Prostate gland (tissue), 2 donors: ENCODE data around the gene ATP2C2. TPM values are rescaled to one million over a fixed set of nuclear protein-coding genes. Genes with fewer than 3 reads are reported as not detected.
A peak's percentile ranks its signal among the peaks of the same experiment; 100 is the strongest.

Experiments used
- DNase-seq: peaks from one replicate; pipeline ENCODE4 v3.0.0-alpha.2; 2019; ENCODE audit warnings: low spot score
- H3K27ac ChIP-seq, 2 donors: fragments of 200-600 bp; sonication (generic); 2 replicates each; pipeline ENCODE4 v1.5.1; 2017 to 2019
- H3K27me3 ChIP-seq: fragments of 200-600 bp; sonication (generic); replicated peaks from 2 replicates; pipeline ENCODE4 v1.5.1; 2019; ENCODE audit not compliant: insufficient read depth
- H3K36me3 ChIP-seq, 2 donors: fragments of 200-600 bp; sonication (generic); 1 replicate in 1 of 2; 2 replicates in 1 of 2; pipeline versions ENCODE4 v1.5.1 to v1.8.1; 2017 to 2019
- H3K4me1 ChIP-seq: fragments of 200-600 bp; sonication (generic); replicated peaks from 2 replicates; pipeline ENCODE4 v1.5.1; 2019
- H3K4me3 ChIP-seq, 2 donors: fragments of 200-600 bp; sonication (generic); 2 replicates each; pipeline ENCODE4 v1.5.1; 2017 to 2019
- H3K9me3 ChIP-seq: fragments of 200-600 bp; sonication (generic); 2 replicates; pipeline ENCODE4 v1.5.1; 2017
- POLR2A ChIP-seq: fragments of 450-650 bp; IDR thresholded peaks from one replicate; pipeline ENCODE4 v1.6.1; 2016; ENCODE audit warnings: antibody characterized with exemption, mild to moderate bottlenecking
- POLR2AphosphoS5 ChIP-seq: sonication (generic); formaldehyde crosslinking; IDR thresholded peaks from one replicate; pipeline ENCODE4 v1.6.1; 2017; ENCODE audit warnings: antibody characterized with exemption
- WGBS: methylation state at CpG from one replicate; pipeline ENCODE4 v1.1.5; 2018; 5-methylcytosine and 5-hydroxymethylcytosine counted together
- intact Hi-C: fragments of 100-400 bp; cut with DNase I; formaldehyde crosslinking; loops from one replicate; pipeline ENCODE4 v1.14.2; 2022
- total RNA-seq, 2 donors: library from RNA; depleted of rRNA; stranded (reverse); fragments of >200 nt; gene quantifications; one replicate each; pipeline ENCODE4 v1.1.0, GENCODE V29; 2016
- TF ChIP-seq, protein P1 (sequence below), 4 experiments: fragments of 200-600 bp in 2 of 4; fragments of 450-650 bp in 2 of 4; sonication (generic) in 2 of 4; IDR thresholded peaks; 1 replicate in 3 of 4; 2 replicates in 1 of 4; pipeline ENCODE4 v1.5.1; 2016 to 2019; ENCODE audit warnings: antibody characterized with exemption in 4 of 4, mild to moderate bottlenecking in 2 of 4, moderate library complexity in 2 of 4

Gene ATP2C2
- total RNA-seq, 2 donors from 2014 or later: 43.7 to 56.1 TPM

DNA sequence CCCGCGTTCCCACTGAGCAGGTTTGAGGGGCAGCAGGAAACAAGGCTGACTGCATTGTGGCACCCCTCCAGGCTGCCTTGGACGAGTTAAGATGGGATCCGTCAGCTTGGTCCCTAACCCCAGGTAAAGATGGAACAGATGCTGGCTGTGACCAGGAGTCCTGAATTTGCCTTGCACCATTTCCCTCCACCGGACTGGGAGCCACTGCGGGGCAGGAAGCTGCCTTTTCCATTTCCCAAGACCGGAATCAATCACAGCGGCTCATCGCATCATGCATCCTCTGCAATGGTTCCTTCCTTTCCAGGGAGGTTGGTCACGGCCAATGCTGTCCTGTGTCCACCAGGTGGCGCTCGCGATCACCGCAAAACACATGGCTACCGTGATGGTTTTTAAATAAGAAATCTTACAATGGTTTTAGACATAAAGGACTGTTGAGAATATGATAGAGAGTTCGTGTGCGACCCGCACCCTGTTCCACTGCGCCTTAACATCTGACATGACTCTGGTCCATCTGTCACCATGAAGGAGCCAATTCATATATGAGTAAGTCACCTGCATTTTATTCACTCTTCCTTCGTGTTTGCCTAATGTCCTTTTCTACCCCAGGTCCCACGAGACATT is 143.0 kb downstream of the ATP2C2 start:
- intact Hi-C loops: loop anchor here (1.0 to 10.0 kb wide), 3 partner anchors 111 to 444 kb away; no protein-coding TSS in a partner anchor
- H3K9me3 ChIP-seq: no peaks in the 10 kb centered on the region
- peak; percentile 75 for DNase-seq
- no peak overlapping the region for H3K4me3 ChIP-seq
- no peaks in the 10 kb centered on the region for H3K27me3 ChIP-seq
- H3K36me3 ChIP-seq: no peaks in the 10 kb centered on the region
- no peak overlapping the region for H3K27ac ChIP-seq
- 10% methylated on average over 21 of the region's 21 CpGs for WGBS
- no peaks in the 10 kb centered on the region for H3K4me1 ChIP-seq
- TF ChIP-seq POLR2A (no peak), POLR2AphosphoS5 (peak; percentile 84)
- TF ChIP-seq, protein P1, sequence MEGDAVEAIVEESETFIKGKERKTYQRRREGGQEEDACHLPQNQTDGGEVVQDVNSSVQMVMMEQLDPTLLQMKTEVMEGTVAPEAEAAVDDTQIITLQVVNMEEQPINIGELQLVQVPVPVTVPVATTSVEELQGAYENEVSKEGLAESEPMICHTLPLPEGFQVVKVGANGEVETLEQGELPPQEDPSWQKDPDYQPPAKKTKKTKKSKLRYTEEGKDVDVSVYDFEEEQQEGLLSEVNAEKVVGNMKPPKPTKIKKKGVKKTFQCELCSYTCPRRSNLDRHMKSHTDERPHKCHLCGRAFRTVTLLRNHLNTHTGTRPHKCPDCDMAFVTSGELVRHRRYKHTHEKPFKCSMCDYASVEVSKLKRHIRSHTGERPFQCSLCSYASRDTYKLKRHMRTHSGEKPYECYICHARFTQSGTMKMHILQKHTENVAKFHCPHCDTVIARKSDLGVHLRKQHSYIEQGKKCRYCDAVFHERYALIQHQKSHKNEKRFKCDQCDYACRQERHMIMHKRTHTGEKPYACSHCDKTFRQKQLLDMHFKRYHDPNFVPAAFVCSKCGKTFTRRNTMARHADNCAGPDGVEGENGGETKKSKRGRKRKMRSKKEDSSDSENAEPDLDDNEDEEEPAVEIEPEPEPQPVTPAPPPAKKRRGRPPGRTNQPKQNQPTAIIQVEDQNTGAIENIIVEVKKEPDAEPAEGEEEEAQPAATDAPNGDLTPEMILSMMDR (IDR thresholded peaks at IDR 0.05): peak; percentile 89 to 99 (median 96)

DNA sequence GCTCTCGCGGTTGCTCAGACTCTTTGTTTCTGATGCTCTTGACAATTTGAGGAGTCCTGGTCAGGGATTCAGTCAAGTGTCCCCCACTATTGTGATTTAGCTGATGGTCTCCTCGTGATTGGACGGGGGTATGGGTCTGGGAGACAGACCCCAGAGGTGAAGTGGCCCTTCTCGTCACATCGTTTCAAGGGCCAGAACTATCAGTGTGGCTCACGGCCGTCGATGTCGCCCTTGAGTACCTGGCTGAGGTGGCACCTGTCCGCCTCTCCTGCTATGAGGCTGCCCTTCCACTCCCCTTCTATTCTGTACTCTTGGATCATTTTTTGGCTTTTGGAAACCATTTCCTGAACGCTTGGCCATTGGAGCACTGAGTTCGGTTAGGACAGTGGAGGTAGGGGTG is 143.5 kb downstream of the ATP2C2 start:
- intact Hi-C loops: loop anchor here (1.0 to 10.0 kb wide), 3 partner anchors 110 to 443 kb away; no protein-coding TSS in a partner anchor
- Histone ChIP-seq H3K9me3 (no peaks in the 10 kb centered on the region), H3K4me1 (no peaks in the 10 kb centered on the region), H3K27me3 (no peaks in the 10 kb centered on the region), H3K27ac (no peak overlapping the region), H3K4me3 (no peak overlapping the region), H3K36me3 (no peaks in the 10 kb centered on the region)
- TF ChIP-seq POLR2A: no peak
- TF ChIP-seq, protein P1 (IDR thresholded peaks at IDR 0.05): no peak
- TF ChIP-seq POLR2AphosphoS5: no peak
- no peak for DNase-seq
- 76% methylated on average over 13 of the region's 13 CpGs for WGBS

DNA sequence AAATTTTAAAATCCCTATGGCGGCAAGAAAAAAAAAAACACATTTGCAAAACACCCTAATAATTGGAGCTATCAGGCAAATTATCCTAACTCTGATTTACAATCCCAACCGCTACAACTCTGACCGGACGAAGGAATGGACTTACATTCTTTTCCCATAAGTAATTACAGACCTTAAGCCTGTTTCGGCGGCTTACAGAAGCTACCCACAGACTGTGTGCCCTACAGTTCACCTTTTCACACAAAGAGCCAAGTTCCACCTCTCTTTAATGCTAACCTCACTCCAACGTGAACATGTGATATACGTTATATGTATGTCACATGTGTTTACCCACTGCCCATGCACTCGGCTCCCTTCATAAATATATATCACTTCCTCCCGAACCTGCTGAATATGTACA is 144.8 kb downstream of the ATP2C2 start:
- Histone ChIP-seq H3K27me3 (no peaks in the 10 kb centered on the region), H3K9me3 (no peaks in the 10 kb centered on the region), H3K4me3 (no peak overlapping the region), H3K36me3 (no peaks in the 10 kb centered on the region), H3K4me1 (no peaks in the 10 kb centered on the region), H3K27ac (no peak overlapping the region)
- no peak for DNase-seq
- intact Hi-C loops: loop anchor here (5.0 to 10.0 kb wide), 2 partner anchors 214 to 442 kb away; no protein-coding TSS in a partner anchor
- TF ChIP-seq, protein P1 (IDR thresholded peaks at IDR 0.05): no peak
- no peak for TF ChIP-seq POLR2AphosphoS5
- TF ChIP-seq POLR2A: no peak
- WGBS: 85% methylated on average over 10 of the region's 10 CpGs

DNA sequence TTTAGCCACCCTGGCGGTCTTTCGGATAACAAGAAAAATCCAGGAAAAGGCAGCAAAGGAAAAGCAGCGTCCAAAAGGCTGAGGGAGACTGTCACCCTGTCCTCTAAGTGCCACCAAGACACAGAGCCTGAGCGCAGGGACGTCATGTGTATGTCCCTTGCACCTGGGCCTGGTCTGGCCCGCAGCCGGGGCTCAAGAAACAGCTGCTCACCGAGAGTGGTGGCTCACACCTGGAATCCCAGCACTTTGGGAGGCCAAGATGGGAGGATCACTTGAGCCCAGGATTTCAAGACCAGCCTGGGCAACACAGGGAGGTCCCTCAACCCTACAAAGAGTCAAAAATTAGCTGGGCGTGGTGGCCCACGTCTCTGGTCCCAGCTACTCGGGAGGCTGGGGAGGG is 145.3 kb downstream of the ATP2C2 start:
- Histone ChIP-seq H3K4me3 (no peak overlapping the region), H3K27ac (no peak overlapping the region)

More for the DNA sequence above, 145.3 kb downstream of the ATP2C2 start:
- no peaks in the 10 kb centered on the region for H3K9me3 ChIP-seq
- no peaks in the 10 kb centered on the region for H3K36me3 ChIP-seq
- TF ChIP-seq POLR2A: no peak
- TF ChIP-seq, protein P1 (IDR thresholded peaks at IDR 0.05): no peak
- TF ChIP-seq POLR2AphosphoS5: no peak
- no peak for DNase-seq
- H3K4me1 ChIP-seq: no peaks in the 10 kb centered on the region
- WGBS: 93% methylated on average over 10 of the region's 11 CpGs
- intact Hi-C loops: loop anchor here (5.0 to 10.0 kb wide), 2 partner anchors 214 to 441 kb away; no protein-coding TSS in a partner anchor
- no peaks in the 10 kb centered on the region for H3K27me3 ChIP-seq

Other genes with a start within 250 kb of the ATP2C2 start
- 10 to 100 TPM; 12.0 to 17.3 TPM for gene HSDL1, start 223.4 kb upstream of the ATP2C2 start, total RNA-seq
- gene DNAAF1, start 223.2 kb upstream of the ATP2C2 start, total RNA-seq: 1 to 10 TPM in 1 of 2 donors, under 1 TPM in 1; 0.32 to 8.2 TPM
- 10 to 100 TPM; 53.4 to 87.9 TPM for gene TAF1C, start 181.5 kb upstream of the ATP2C2 start, total RNA-seq
- 10 to 100 TPM in 1 of 2 donors, under 1 TPM in 1; 0.91 to 47.7 TPM for gene ADAD2, start 177.4 kb upstream of the ATP2C2 start, total RNA-seq
- not detected for gene KCNG4, start 128.5 kb upstream of the ATP2C2 start, total RNA-seq
- gene WFDC1, start 73.7 kb upstream of the ATP2C2 start, total RNA-seq: 10 to 100 TPM; 60.9 to 80.8 TPM
- 10 to 100 TPM; 12.4 to 13.7 TPM for gene MEAK7, start 136.1 kb downstream of the ATP2C2 start, total RNA-seq
- 100 to 1,000 TPM in 1 of 2 donors, 10 to 100 TPM in 1; 46.8 to 110 TPM for gene COTL1, start 249.5 kb downstream of the ATP2C2 start, total RNA-seq